ENCODE data around the gene ATF1. TPM values are rescaled to one million over a fixed set of nuclear protein-coding genes. Genes with fewer than 3 reads are reported as not detected.
A peak's percentile ranks its signal among the peaks of the same experiment; 100 is the strongest.

ATF1 gene
- total RNA-seq, 2 donors from 2014 or later: 27.5 to 35.7 TPM

- Histone ChIP-seq H3K27ac (ENCODE audit: low read depth, low read length) (no peak overlapping the region), H3K36me3 (ENCODE audit: control insufficient read depth, insufficient read depth, low read length) (peaks cover 78% of the 10 kb centered on the region), H3K9ac (ENCODE audit: extremely low read depth, low read length, poor library complexity, severe bottlenecking) (no peak overlapping the region), H3K27me3 (ENCODE audit: control insufficient read depth, insufficient read depth, low read length, poor library complexity, severe bottlenecking) (no peaks in the 10 kb centered on the region), H3K4me1 (ENCODE audit: control insufficient read depth, insufficient read depth, low read length) (no peaks in the 10 kb centered on the region), H3K4me3 (ENCODE audit: low read length) (no peak overlapping the region), H3K9me3 (ENCODE audit: control insufficient read depth, low read length) (no peaks in the 10 kb centered on the region)
- no peaks in the 10 kb centered on the region for H3K27me3 Mint-ChIP-seq (ENCODE audit: insufficient read depth)
- no peak for TF ChIP-seq CTCF (conservative IDR thresholded peaks at IDR 0.05)
- H3K4me3 Mint-ChIP-seq: no peak overlapping the region
- no peak for DNase-seq
- H3K4me1 Mint-ChIP-seq: no peaks in the 10 kb centered on the region
- no peaks in the 10 kb centered on the region for H3K9me3 Mint-ChIP-seq
- H3K27ac Mint-ChIP-seq: no peak overlapping the region
- H3K36me3 Mint-ChIP-seq (ENCODE audit: low read depth): peaks cover 61% of the 10 kb centered on the region
- 96 to 100% methylated on average over 1 to 4 of the region's 4 CpGs for WGBS, 2 experiments (ENCODE audit: insufficient coverage in 1 of 2, insufficient read length in 1 of 2)
Observed at GRCh38 chr12:50728841-50729240, 35.1 kb upstream of the ATF1 start.

- Mint-ChIP-seq H3K9me3 (no peaks in the 10 kb centered on the region), H3K4me1 (no peaks in the 10 kb centered on the region), H3K36me3 (ENCODE audit: low read depth) (peaks cover 63% of the 10 kb centered on the region), H3K27ac (peak overlapping the region; percentile 50), H3K27me3 (ENCODE audit: insufficient read depth) (no peaks in the 10 kb centered on the region), H3K4me3 (no peak overlapping the region)
- WGBS, 2 experiments (ENCODE audit: insufficient coverage in 1 of 2, insufficient read length in 1 of 2): 95 to 96% methylated on average over 8 to 9 of the region's 9 CpGs
- no peaks in the 10 kb centered on the region for H3K4me1 ChIP-seq (ENCODE audit: control insufficient read depth, insufficient read depth, low read length)
- peaks cover 70% of the 10 kb centered on the region for H3K36me3 ChIP-seq (ENCODE audit: control insufficient read depth, insufficient read depth, low read length)
- no peak for TF ChIP-seq CTCF (conservative IDR thresholded peaks at IDR 0.05)
- no peak overlapping the region for H3K9ac ChIP-seq (ENCODE audit: extremely low read depth, low read length, poor library complexity, severe bottlenecking)
- no peaks in the 10 kb centered on the region for H3K27me3 ChIP-seq (ENCODE audit: control insufficient read depth, insufficient read depth, low read length, poor library complexity, severe bottlenecking)
- no peak overlapping the region for H3K4me3 ChIP-seq (ENCODE audit: low read length)
- no peak overlapping the region for H3K27ac ChIP-seq (ENCODE audit: low read depth, low read length)
- DNase-seq: no peak
- no peaks in the 10 kb centered on the region for H3K9me3 ChIP-seq (ENCODE audit: control insufficient read depth, low read length)
Observed at GRCh38 chr12:50732591-50732990, 31.3 kb upstream of the ATF1 start.

GRCh38 chr12:50733706-50734105 is 30.2 kb upstream of the ATF1 start:
- Histone ChIP-seq H3K27ac (ENCODE audit: low read depth, low read length) (peak overlapping the region; percentile 36), H3K9ac (ENCODE audit: extremely low read depth, low read length, poor library complexity, severe bottlenecking) (no peak overlapping the region), H3K4me3 (ENCODE audit: low read length) (no peak overlapping the region), H3K27me3 (ENCODE audit: control insufficient read depth, insufficient read depth, low read length, poor library complexity, severe bottlenecking) (no peaks in the 10 kb centered on the region), H3K36me3 (ENCODE audit: control insufficient read depth, insufficient read depth, low read length) (peaks cover 63% of the 10 kb centered on the region), H3K9me3 (ENCODE audit: control insufficient read depth, low read length) (no peaks in the 10 kb centered on the region), H3K4me1 (ENCODE audit: control insufficient read depth, insufficient read depth, low read length) (no peaks in the 10 kb centered on the region)
- Mint-ChIP-seq H3K27me3 (ENCODE audit: insufficient read depth) (no peaks in the 10 kb centered on the region), H3K4me1 (no peaks in the 10 kb centered on the region), H3K27ac (peak overlapping the region; percentile 52), H3K9me3 (no peaks in the 10 kb centered on the region), H3K36me3 (ENCODE audit: low read depth) (peaks cover 60% of the 10 kb centered on the region), H3K4me3 (no peak overlapping the region)
- 92 to 100% methylated on average over 3 of the region's 3 CpGs for WGBS, 2 experiments (ENCODE audit: insufficient coverage in 1 of 2, insufficient read length in 1 of 2)
- no peak for TF ChIP-seq CTCF (conservative IDR thresholded peaks at IDR 0.05)
- no peak for DNase-seq

Data from endodermal cell (in vitro differentiated cells).